Measurements from ENCODE around the gene KCNQ1. TPM values are rescaled to one million over a fixed set of nuclear protein-coding genes. Genes with fewer than 3 reads are reported as not detected.

Gene KCNQ1
- total and polyA plus RNA-seq, 2 donors (not counting 1 experiment from before 2014, with no cell fraction given) = not detected

- no peak for TF ChIP-seq EZH2 (IDR thresholded peaks at IDR 0.05; ENCODE audit: low read length, missing control alignments)
- TF ChIP-seq, protein P1, sequence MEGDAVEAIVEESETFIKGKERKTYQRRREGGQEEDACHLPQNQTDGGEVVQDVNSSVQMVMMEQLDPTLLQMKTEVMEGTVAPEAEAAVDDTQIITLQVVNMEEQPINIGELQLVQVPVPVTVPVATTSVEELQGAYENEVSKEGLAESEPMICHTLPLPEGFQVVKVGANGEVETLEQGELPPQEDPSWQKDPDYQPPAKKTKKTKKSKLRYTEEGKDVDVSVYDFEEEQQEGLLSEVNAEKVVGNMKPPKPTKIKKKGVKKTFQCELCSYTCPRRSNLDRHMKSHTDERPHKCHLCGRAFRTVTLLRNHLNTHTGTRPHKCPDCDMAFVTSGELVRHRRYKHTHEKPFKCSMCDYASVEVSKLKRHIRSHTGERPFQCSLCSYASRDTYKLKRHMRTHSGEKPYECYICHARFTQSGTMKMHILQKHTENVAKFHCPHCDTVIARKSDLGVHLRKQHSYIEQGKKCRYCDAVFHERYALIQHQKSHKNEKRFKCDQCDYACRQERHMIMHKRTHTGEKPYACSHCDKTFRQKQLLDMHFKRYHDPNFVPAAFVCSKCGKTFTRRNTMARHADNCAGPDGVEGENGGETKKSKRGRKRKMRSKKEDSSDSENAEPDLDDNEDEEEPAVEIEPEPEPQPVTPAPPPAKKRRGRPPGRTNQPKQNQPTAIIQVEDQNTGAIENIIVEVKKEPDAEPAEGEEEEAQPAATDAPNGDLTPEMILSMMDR (conservative IDR thresholded peaks at IDR 0.05 in 1 of 2, IDR thresholded peaks at IDR 0.05 in 1 of 2; ENCODE audit: low read depth in 1 of 2, low read length in 2 of 2) = no peak
- H3K9me3 ChIP-seq (ENCODE audit: control insufficient read depth, insufficient read depth, low read depth, low read length) = no peaks in the 10 kb centered on the region
- no peaks in the 10 kb centered on the region for H3K79me2 ChIP-seq (ENCODE audit: control insufficient read depth, insufficient read depth, low read length)
- no peaks in the 10 kb centered on the region for H4K20me1 ChIP-seq (ENCODE audit: control insufficient read depth, extremely low read depth, insufficient read depth, low read length)
- H3K27ac ChIP-seq (ENCODE audit: insufficient read depth, low read length) = no peak overlapping the region
- H3K4me2 ChIP-seq (ENCODE audit: extremely low read depth, insufficient read depth, low read length) = no peak overlapping the region
- H3K9ac ChIP-seq (ENCODE audit: insufficient read depth, low read length) = no peak overlapping the region
- no peaks in the 10 kb centered on the region for H3K4me1 ChIP-seq (ENCODE audit: control insufficient read depth, extremely low read depth, insufficient read depth, low read length)
- no peak overlapping the region for H2AFZ ChIP-seq (ENCODE audit: low read length)
- no peak overlapping the region for H3K4me3 ChIP-seq (replicated peaks in 1 of 4; ENCODE audit: control extremely low read depth in 1 of 4, insufficient read depth in 1 of 4, low read depth in 3 of 4, low read length in 4 of 4)
- H3K27me3 ChIP-seq (ENCODE audit: control insufficient read depth, insufficient read depth, low read length) = peaks cover 18% of the 10 kb centered on the region
- no peaks in the 10 kb centered on the region for H3K36me3 ChIP-seq (ENCODE audit: control insufficient read depth, insufficient read depth, low read length)
- DNase-seq (ENCODE audit: low read depth in 2 of 2) = no peak
Observed at GRCh38 chr11:2804701-2805387, 360.0 kb downstream of the KCNQ1 start.

DNA sequence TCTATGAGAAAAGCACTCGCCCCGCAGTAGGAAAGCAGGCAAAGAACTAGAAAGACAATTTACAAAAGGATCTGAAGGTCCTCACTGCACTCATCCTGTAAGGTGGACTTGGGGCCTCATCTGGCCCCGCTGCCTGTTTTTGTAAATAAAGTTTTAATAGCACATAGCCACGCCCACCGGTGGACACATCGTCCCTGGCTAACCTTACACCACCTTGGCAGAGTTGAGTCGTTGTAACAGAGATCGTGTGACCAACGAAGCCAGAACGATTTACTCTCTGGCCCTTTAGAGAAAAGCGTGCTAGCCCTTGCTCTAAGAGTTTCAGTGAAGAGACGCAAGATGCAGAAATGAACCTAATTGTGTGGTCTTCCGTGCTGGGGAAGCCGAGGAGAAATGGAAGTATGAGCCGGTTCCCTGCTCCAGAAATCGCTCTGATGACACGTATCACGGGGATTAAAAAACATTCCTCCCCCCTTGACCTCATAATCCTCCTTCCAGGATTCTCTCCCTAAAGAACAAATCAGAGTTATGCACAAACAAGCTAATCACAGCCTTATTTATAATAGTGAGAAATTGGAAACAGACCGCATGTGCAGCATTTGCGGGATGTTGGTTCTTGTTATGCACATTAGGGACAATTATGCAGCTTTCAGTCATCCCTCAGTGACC is 360.7 kb downstream of the KCNQ1 start:
- H4K20me1 ChIP-seq (ENCODE audit: control insufficient read depth, extremely low read depth, insufficient read depth, low read length) = no peaks in the 10 kb centered on the region
- H3K27ac ChIP-seq (ENCODE audit: insufficient read depth, low read length) = no peak overlapping the region
- H2AFZ ChIP-seq (ENCODE audit: low read length) = no peak overlapping the region
- TF ChIP-seq, protein P1 (conservative IDR thresholded peaks at IDR 0.05 in 1 of 2, IDR thresholded peaks at IDR 0.05 in 1 of 2; ENCODE audit: low read depth in 1 of 2, low read length in 2 of 2) = no peak
- TF ChIP-seq EZH2 (IDR thresholded peaks at IDR 0.05; ENCODE audit: low read length, missing control alignments) = no peak
- no peak for DNase-seq (ENCODE audit: low read depth in 2 of 2)
- no peaks in the 10 kb centered on the region for H3K79me2 ChIP-seq (ENCODE audit: control insufficient read depth, insufficient read depth, low read length)
- no peak overlapping the region for H3K4me3 ChIP-seq (replicated peaks in 1 of 4; ENCODE audit: control extremely low read depth in 1 of 4, insufficient read depth in 1 of 4, low read depth in 3 of 4, low read length in 4 of 4)
- peaks cover 20% of the 10 kb centered on the region for H3K27me3 ChIP-seq (ENCODE audit: control insufficient read depth, insufficient read depth, low read length)
- H3K9ac ChIP-seq (ENCODE audit: insufficient read depth, low read length) = no peak overlapping the region
- no peak overlapping the region for H3K4me2 ChIP-seq (ENCODE audit: extremely low read depth, insufficient read depth, low read length)
- no peaks in the 10 kb centered on the region for H3K9me3 ChIP-seq (ENCODE audit: control insufficient read depth, insufficient read depth, low read depth, low read length)
- H3K36me3 ChIP-seq (ENCODE audit: control insufficient read depth, insufficient read depth, low read length) = no peaks in the 10 kb centered on the region
- no peaks in the 10 kb centered on the region for H3K4me1 ChIP-seq (ENCODE audit: control insufficient read depth, extremely low read depth, insufficient read depth, low read length)

GRCh38 chr11:2806351-2807024 is 361.7 kb downstream of the KCNQ1 start:
- TF ChIP-seq EZH2 (IDR thresholded peaks at IDR 0.05; ENCODE audit: low read length, missing control alignments) = no peak
- TF ChIP-seq, protein P1 (conservative IDR thresholded peaks at IDR 0.05 in 1 of 2, IDR thresholded peaks at IDR 0.05 in 1 of 2; ENCODE audit: low read depth in 1 of 2, low read length in 2 of 2) = no peak
- Histone ChIP-seq H3K27me3 (ENCODE audit: control insufficient read depth, insufficient read depth, low read length) (peaks cover 20% of the 10 kb centered on the region), H3K4me1 (ENCODE audit: control insufficient read depth, extremely low read depth, insufficient read depth, low read length) (no peaks in the 10 kb centered on the region), H3K79me2 (ENCODE audit: control insufficient read depth, insufficient read depth, low read length) (no peaks in the 10 kb centered on the region), H3K4me2 (ENCODE audit: extremely low read depth, insufficient read depth, low read length) (no peak overlapping the region), H2AFZ (ENCODE audit: low read length) (no peak overlapping the region), H4K20me1 (ENCODE audit: control insufficient read depth, extremely low read depth, insufficient read depth, low read length) (no peaks in the 10 kb centered on the region), H3K36me3 (ENCODE audit: control insufficient read depth, insufficient read depth, low read length) (no peaks in the 10 kb centered on the region), H3K9me3 (ENCODE audit: control insufficient read depth, insufficient read depth, low read depth, low read length) (no peaks in the 10 kb centered on the region), H3K9ac (ENCODE audit: insufficient read depth, low read length) (no peak overlapping the region), H3K4me3 (replicated peaks in 1 of 4; ENCODE audit: control extremely low read depth in 1 of 4, insufficient read depth in 1 of 4, low read depth in 3 of 4, low read length in 4 of 4) (no peak overlapping the region), H3K27ac (ENCODE audit: insufficient read depth, low read length) (no peak overlapping the region)
- no peak for DNase-seq (ENCODE audit: low read depth in 2 of 2)

All from fibroblast of lung (primary cell).